Stimulated activated CD4-positive, alpha-beta T cell treated with anti-CD3 and anti-CD28 coated beads, Interleukin-15, amount 100 ng/mL, for 1 hour (primary cell): ENCODE data around the gene RAD51C.
"Not testable (repeated sequence)": the region's sequence is repeated elsewhere in the genome, so short reads cannot be mapped to it uniquely, and the experiment has no call there.

Experiments used
- DNase-seq, 2 donors: peaks; one replicate each; pipeline ENCODE4 v3.0.0-alpha.2; 2020; ENCODE audit warnings: low read depth in 1 of 2, low spot score in 1 of 2

Gene RAD51C

DNA sequence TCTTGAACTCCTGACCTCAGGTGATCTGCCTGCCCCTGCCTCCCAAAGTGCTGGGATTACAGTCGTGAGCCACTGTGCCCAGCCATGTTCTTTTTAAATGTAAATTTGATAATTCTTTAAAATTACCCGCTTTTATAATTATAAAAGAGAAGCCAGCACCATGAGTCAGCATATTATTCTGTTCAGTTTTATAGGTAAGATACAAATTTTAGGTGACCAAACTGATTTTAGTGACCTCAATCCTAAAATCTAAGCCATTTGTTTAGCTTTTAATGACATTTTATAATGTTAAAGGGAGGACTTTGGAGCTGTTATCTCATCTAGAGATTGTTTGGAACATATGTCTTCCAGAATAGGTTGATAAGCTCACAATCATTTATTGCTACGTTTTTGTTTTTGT lies 42.4 kb downstream of the RAD51C start:
- no peak for DNase-seq

DNA sequence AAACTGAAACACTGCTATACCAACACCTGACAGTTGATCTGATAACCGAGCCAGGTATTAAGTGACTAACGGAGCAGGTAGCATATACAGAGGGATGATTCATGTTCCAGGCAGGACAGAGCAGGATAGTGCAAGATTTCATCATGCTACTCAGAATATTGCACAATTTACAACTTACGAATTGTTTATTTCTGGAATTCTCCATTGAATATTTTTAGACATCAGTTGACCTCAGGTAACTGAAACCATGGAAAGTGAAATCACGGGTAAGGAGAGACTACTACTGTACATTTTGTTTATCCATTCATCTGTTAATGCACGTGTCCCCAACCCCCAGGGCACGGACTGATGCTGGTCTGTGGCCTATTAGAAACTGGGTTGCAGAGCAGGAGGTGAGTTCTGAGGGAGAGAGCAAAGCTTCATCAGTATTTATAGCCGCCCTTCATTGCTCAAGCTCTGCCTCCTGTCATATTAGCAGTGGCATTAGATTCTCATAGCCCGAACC lies 48.8 kb downstream of the RAD51C start:
- DNase-seq: no peak

DNA sequence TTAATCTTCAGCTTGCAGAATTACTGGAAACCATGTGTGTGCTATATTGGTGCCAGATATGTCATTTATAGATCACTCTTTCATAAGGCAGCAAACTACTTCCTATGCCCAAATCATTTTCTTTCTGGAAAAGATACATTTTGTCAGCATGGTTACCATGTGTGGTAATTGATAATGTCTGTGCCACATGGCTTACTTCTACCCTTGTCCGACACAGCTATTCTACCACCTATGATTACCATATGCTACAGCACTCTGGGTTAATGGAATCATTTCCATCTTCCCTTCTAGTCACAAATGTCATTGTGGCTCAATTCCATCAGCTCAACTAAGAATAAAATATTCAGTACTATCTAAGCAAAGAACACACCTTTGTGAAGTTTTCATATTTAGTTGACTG lies 55.3 kb downstream of the RAD51C start:
- DNase-seq: no peak

DNA sequence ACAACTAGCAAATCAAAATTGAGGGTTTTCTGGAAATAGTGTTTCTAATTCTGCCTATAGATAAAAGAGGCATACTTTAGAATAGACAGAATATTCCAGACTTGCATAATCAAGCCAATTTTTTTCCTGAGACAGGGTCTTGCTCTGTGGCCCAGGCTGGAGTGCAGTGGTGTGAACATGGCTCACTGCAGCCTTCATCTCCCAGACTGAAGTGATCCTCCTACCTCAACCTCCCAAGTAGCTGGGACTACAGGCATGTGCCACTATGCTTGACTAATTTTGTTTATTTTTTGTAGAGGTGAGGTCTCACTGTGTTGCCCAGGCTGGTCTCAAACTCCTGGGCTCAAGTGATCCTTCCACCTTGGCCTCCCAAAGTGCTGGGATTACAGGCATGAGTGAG lies 57.2 kb downstream of the RAD51C start:
- DNase-seq: not testable (repeated sequence)

DNA sequence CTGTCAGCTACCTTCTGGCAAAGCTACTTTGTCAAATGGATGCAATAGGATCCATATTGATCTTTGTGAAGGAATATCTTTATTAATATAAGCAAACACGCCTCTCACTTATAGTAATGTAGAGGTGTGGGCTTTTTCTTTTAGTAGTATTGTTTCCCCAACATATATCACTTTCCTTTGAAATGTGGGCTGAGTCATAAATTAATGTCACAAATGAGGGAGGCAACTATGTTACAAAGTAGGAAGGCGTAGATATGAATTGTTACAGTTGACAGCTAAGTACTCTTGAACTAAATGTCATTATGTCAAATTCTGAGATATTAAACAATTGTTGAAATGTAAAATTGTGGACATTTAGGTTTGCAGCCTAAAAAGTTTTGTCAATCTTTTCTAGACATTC lies 60.6 kb downstream of the RAD51C start:
- DNase-seq: no peak

DNA sequence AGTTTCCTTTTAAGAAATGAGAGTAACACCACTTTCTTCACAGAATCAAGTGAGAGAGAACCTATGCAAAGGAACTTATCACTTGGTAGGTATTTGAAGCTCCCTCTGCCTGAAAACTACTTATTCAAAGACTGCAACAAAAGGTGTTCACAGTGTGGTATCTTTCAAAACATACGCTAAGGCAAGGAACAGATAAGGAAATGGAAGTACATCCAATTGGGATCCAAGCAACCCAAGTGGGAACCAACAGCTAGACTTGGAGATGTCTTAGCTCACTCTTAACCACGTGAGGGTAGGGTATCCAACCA lies 62.8 kb downstream of the RAD51C start:
- no peak for DNase-seq

DNA sequence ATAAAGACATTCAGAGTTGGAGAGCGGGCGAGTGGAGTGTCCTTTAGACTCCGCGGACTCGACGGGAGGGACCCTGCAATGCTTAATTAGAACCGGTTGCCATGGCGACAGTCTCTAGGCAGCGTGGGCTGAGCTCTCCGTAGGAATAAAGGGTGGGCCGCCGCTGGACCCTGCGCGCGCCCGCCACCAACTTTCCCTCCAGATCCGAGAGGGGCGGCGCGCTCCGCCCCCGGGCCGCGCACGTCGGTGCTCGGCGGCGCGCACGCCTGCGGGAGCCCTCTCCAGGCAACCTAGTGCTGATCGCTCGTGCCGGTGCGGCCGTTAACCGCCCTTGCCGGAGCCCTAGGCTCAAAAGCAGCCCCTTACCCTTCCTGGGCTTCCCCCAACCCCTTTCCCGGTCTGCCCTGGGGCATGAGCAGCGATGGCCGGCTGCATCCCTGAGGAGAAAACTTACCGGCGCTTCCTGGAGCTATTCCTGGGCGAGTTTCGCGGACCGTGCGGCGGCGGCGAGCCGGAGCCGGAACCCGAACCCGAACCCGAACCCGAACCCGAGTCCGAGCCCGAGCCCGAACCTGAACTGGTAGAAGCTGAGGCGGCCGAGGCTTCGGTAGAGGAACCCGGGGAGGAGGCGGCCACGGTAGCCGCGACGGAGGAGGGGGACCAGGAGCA lies 63.3 kb downstream of the RAD51C start, which contains the start of gene PPM1E:
PPM1E (plus strand) TSS at position 278 of the 669 bp plus-strand sequence.
- DNase-seq: peak in 1 of 2 donors; percentile 24

DNA sequence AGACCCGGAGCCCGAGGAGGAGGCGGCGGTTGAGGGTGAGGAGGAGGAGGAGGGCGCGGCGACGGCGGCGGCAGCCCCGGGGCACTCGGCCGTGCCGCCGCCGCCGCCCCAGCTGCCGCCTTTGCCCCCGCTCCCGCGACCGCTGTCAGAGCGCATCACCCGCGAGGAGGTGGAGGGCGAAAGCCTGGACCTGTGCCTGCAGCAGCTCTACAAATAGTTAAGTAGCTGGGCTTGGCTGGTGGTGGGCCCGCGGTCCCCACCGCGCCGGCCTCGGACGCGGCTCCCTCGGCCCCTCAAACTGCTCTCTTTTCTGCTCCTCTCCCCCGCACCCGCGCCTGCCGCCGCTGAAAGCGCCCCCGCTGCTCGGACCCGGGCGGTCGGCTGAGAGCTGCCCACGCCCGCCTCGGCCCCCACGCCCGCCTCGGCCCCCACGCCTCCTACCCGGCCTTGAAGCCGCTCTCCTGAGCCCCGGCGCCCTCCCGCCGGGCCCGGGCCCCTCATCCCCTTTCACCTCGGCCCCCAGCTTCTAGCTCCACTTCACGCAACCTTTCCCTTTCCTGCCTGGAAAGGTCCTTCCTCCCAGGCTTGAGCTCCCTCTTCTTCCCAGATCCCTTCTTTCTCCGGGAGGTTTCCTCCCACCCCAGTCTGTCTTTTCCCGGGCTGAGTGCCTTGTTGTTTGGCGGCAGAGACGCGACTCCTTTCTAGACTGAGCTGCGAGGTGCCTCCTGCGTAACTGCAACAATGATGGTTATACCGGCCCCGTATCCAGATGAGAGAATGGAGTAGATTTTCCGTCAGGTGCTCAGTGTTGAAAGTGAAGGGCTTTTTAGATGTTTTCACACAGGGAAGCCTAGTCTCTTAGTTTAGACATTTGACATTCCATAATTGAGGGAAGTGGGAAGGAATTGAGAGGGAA lies 64.1 kb downstream of the RAD51C start:
- no peak for DNase-seq

DNA sequence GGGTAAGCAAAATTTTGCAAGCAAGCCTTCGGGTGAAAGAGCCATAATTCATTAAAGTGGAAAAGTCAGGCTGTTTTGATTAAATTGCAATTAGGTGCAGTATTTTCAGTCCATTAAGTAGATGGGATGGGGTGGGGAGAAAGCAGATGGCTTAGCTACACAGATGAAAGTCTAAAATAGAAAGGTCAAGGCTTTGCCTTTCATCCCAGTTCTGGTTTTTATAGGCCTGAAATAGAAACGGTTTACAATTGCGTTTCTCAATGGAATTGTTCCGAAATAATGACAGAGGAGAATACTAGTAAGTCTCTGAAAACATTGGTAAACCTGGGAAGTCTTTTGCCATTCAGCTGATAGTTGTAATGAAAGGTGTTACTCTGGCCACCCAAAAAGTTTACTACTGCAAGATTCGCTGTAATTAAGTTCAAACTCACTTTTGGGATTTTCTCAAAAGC lies 64.8 kb downstream of the RAD51C start:
- no peak for DNase-seq

DNA sequence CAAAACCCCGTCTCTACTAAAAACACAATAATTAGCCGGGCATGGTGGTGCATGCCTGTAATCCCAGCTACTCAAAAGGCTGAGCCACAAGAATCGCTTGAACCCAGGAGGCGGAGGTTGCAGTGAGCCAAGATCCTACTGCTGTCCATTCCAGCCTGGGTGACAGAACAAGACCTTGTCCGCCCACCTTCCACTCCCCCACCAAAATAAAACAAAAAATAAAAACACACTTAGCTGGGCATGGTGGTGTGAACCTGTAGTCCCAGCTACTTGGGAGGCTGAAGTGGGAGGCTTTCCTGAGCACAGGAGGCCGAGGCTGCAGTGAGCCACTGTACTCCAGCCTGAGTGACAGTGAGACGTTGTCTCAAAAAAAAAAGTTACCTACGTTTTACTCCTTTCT lies 66.5 kb downstream of the RAD51C start:
- no peak for DNase-seq

DNA sequence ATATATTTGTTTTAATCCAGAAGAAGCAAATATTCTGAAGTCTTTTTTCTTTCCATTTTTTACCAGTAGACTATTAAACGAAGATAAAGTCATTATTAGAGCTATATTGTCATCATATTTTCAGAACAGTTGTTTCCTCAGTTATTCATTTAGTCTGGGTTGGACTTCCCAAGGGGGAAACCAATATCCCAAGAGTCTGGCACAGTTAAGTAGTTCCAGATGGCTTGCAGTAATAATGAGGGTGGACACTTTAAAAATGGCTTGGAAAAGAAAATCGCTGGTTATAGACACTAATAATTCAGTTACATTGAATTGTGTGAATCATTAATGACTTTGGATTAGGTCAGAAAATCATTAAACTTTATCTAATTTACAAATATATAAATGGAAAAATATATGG lies 67.1 kb downstream of the RAD51C start:
- DNase-seq: no peak

DNA sequence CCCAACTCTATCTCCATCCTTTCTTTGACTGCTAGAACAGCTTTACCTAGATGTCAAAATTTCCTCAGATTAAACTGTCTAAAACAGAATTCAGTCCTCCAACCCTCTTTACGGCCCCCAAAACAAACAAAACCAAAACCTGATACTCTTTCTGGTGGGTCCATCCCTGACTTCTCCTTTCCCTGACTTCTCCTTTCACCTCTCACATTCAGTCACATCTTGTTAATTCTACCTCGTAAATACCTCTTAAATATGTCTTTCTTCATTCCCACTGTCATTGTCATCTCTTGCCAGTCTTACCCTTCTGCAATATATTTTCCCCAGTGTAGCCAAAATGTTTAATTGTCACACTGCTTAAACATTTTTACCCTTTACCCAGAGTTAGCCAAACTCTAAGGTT lies 67.8 kb downstream of the RAD51C start:
- no peak for DNase-seq

DNA sequence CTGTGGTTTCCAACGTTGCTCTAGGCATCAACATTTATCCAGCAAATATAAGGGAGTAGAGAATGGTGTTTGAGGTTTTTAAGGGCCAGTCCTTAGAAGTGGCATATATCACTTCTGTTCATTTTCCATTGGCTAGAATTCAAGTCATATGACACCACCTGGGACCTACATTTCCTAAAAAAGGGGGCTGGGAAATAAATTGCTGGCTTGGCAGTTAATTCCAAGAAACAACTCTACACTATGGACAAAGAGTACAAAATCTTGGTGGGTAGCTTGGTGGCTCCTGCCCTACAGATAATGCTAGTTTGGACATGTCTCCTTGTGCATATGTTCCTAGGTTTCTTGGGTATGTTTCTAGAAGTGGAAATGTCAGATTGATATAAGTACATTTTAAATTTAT lies 70.9 kb downstream of the RAD51C start:
- no peak for DNase-seq

DNA sequence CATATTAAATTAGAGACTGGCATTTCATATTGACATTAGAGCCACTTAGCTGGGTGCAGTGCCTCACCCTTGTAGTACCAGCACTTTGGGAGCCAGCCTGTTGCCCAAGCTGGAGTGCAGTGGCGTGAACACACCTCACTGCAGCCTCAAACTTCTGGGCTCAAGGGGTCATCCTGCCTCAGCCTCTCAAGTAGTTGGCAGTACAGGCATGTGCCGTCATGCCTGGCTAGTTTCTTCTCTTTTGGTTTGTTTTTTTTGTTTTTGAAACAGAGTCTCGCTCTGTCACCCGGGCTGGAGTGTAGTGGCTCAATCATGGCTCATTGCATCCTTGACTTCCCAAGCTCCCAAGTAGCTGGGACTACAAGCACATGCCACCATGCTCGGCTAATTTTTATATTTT lies 72.0 kb downstream of the RAD51C start:
- DNase-seq: no peak

DNA sequence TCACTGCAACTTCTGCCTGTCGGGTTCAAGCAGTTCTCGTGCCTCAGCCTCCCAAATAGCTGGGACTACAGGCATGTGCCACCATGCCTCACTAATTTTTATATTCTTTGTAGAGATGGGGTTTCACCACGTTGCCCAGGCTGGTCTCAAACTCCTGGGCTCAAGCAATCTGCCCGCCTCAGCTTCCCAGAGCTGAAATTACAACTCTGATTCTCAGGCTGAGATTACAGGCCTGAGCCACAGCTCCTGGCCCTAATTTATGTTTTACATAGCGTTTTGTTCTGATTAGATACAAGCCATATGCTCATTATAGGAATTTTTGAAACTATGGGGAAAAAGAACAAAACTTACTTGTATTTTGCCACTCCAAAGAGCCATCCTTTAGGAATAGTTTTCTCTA lies 86.1 kb downstream of the RAD51C start:
- not testable (repeated sequence) for DNase-seq

DNA sequence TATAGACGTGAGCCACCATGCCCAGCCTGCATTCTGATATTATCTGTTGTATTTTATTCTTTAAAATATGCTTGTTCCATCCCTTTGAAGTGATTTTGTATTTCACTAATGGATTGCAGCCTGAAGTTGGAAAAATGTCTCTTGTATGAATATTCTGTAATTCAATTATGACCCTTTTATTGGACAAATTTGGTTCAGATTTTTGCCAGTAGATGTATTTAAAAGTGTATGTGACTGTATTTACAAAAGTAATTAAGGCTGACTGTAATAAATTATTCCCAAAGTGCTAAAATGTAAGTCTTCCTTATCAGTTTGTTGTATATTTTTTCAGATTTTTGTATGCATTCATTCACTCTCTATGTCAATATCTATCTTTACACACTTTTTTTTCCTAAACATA lies 87.0 kb downstream of the RAD51C start:
- DNase-seq: no peak

DNA sequence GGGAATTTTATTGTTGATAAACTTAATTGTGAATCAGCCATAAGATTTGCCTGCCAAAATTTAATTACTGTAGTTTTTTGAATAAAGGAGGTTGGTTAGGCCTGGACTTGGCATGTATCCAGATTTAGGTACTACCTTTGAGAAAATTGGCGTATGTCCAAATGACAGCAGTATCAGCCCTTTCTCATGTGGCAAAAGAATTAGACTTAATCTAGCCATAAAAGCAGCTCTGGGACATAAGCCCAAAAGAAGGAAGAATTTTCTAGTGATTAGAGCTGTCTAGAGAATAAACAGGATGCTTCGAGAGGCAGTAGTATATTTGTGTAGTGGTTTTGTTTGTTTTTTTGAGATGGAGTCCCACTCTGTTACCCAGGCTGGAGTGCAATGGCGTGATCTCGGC lies 91.0 kb downstream of the RAD51C start:
- no peak for DNase-seq

DNA sequence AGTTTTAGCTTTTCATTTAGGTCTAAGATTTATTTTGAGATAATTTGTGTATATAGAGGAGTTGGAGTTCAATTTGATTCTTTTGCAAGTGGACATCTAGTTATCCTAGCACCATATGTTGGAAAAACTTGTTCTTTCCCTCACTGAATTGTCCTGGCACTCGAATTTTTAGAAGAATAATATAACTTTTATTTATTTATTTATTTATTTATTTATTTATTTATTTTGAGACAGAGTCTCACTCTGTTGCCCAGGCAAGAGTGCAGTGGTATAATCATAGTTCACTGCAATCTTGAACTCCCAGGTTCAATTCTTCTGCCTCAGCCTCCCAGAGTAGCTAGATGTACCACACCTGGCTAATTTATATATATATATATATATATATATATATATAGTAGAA lies 92.7 kb downstream of the RAD51C start:
- no peak for DNase-seq
